Measurements from ENCODE around the gene DOCK2.

DNA sequence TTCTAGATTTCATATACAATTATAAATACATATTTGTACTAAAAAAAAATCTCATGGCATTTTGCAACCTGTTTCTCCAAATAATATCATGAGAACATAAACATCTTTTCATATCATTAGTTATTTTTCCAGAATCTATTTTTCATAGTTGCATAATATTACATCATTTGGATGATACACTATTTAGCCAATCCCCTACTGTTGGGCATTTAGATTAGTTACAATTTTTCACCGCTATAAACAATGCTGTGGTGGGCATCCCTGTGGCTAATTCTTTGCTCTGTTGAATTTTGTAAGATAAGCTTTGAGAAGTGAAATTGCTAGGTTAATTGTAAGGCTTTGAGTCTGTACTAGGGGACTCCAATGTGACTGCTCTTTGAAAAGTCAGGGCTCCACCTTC lies 466.4 kb downstream of the DOCK2 start:
- no peak for TF ChIP-seq ZNF394 (tag by site-specific recombination; IDR thresholded peaks at IDR 0.05; ENCODE audit: borderline replicate concordance)
- TF ChIP-seq, protein P1, sequence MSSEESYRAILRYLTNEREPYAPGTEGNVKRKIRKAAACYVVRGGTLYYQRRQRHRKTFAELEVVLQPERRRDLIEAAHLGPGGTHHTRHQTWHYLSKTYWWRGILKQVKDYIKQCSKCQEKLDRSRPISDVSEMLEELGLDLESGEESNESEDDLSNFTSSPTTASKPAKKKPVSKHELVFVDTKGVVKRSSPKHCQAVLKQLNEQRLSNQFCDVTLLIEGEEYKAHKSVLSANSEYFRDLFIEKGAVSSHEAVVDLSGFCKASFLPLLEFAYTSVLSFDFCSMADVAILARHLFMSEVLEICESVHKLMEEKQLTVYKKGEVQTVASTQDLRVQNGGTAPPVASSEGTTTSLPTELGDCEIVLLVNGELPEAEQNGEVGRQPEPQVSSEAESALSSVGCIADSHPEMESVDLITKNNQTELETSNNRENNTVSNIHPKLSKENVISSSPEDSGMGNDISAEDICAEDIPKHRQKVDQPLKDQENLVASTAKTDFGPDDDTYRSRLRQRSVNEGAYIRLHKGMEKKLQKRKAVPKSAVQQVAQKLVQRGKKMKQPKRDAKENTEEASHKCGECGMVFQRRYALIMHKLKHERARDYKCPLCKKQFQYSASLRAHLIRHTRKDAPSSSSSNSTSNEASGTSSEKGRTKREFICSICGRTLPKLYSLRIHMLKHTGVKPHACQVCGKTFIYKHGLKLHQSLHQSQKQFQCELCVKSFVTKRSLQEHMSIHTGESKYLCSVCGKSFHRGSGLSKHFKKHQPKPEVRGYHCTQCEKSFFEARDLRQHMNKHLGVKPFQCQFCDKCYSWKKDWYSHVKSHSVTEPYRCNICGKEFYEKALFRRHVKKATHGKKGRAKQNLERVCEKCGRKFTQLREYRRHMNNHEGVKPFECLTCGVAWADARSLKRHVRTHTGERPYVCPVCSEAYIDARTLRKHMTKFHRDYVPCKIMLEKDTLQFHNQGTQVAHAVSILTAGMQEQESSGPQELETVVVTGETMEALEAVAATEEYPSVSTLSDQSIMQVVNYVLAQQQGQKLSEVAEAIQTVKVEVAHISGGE (tag by site-specific recombination; conservative IDR thresholded peaks at IDR 0.05; ENCODE audit: low read depth) = no peak
- TF ChIP-seq, protein P2, sequence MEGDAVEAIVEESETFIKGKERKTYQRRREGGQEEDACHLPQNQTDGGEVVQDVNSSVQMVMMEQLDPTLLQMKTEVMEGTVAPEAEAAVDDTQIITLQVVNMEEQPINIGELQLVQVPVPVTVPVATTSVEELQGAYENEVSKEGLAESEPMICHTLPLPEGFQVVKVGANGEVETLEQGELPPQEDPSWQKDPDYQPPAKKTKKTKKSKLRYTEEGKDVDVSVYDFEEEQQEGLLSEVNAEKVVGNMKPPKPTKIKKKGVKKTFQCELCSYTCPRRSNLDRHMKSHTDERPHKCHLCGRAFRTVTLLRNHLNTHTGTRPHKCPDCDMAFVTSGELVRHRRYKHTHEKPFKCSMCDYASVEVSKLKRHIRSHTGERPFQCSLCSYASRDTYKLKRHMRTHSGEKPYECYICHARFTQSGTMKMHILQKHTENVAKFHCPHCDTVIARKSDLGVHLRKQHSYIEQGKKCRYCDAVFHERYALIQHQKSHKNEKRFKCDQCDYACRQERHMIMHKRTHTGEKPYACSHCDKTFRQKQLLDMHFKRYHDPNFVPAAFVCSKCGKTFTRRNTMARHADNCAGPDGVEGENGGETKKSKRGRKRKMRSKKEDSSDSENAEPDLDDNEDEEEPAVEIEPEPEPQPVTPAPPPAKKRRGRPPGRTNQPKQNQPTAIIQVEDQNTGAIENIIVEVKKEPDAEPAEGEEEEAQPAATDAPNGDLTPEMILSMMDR (tag by site-specific recombination; IDR thresholded peaks at IDR 0.05) = no peak
- TF ChIP-seq, protein P3, sequence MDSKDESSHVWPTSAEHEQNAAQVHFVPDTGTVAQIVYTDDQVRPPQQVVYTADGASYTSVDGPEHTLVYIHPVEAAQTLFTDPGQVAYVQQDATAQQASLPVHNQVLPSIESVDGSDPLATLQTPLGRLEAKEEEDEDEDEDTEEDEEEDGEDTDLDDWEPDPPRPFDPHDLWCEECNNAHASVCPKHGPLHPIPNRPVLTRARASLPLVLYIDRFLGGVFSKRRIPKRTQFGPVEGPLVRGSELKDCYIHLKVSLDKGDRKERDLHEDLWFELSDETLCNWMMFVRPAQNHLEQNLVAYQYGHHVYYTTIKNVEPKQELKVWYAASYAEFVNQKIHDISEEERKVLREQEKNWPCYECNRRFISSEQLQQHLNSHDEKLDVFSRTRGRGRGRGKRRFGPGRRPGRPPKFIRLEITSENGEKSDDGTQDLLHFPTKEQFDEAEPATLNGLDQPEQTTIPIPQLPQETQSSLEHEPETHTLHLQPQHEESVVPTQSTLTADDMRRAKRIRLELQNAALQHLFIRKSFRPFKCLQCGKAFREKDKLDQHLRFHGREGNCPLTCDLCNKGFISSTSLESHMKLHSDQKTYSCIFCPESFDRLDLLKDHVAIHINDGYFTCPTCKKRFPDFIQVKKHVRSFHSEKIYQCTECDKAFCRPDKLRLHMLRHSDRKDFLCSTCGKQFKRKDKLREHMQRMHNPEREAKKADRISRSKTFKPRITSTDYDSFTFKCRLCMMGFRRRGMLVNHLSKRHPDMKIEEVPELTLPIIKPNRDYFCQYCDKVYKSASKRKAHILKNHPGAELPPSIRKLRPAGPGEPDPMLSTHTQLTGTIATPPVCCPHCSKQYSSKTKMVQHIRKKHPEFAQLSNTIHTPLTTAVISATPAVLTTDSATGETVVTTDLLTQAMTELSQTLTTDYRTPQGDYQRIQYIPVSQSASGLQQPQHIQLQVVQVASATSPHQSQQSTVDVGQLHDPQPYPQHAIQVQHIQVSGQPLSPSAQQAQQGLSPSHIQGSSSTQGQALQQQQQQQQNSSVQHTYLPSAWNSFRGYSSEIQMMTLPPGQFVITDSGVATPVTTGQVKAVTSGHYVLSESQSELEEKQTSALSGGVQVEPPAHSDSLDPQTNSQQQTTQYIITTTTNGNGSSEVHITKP (tag by site-specific recombination; IDR thresholded peaks at IDR 0.05) = no peak
- TF ChIP-seq ZFP3 (tag by site-specific recombination; IDR thresholded peaks at IDR 0.05; ENCODE audit: low read depth) = no peak
- no peak for TF ChIP-seq ZBTB8A (tag by site-specific recombination; IDR thresholded peaks at IDR 0.05)
- TF ChIP-seq, protein P4, sequence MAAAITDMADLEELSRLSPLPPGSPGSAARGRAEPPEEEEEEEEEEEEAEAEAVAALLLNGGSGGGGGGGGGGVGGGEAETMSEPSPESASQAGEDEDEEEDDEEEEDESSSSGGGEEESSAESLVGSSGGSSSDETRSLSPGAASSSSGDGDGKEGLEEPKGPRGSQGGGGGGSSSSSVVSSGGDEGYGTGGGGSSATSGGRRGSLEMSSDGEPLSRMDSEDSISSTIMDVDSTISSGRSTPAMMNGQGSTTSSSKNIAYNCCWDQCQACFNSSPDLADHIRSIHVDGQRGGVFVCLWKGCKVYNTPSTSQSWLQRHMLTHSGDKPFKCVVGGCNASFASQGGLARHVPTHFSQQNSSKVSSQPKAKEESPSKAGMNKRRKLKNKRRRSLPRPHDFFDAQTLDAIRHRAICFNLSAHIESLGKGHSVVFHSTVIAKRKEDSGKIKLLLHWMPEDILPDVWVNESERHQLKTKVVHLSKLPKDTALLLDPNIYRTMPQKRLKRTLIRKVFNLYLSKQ (tag by site-specific recombination; IDR thresholded peaks at IDR 0.05; ENCODE audit: borderline replicate concordance) = no peak
- no peak for TF ChIP-seq KLF16 (tag by site-specific recombination; IDR thresholded peaks at IDR 0.05)
- TF ChIP-seq TCF7L2 (IDR thresholded peaks at IDR 0.05; ENCODE audit: borderline replicate concordance, low read depth, low read length) = no peak
- no peak for TF ChIP-seq ZNF76 (tag by site-specific recombination; IDR thresholded peaks at IDR 0.05; ENCODE audit: borderline replicate concordance, low read depth)
- no peak for TF ChIP-seq ZSCAN30 (tag by site-specific recombination; IDR thresholded peaks at IDR 0.05)
- TF ChIP-seq, protein P5, sequence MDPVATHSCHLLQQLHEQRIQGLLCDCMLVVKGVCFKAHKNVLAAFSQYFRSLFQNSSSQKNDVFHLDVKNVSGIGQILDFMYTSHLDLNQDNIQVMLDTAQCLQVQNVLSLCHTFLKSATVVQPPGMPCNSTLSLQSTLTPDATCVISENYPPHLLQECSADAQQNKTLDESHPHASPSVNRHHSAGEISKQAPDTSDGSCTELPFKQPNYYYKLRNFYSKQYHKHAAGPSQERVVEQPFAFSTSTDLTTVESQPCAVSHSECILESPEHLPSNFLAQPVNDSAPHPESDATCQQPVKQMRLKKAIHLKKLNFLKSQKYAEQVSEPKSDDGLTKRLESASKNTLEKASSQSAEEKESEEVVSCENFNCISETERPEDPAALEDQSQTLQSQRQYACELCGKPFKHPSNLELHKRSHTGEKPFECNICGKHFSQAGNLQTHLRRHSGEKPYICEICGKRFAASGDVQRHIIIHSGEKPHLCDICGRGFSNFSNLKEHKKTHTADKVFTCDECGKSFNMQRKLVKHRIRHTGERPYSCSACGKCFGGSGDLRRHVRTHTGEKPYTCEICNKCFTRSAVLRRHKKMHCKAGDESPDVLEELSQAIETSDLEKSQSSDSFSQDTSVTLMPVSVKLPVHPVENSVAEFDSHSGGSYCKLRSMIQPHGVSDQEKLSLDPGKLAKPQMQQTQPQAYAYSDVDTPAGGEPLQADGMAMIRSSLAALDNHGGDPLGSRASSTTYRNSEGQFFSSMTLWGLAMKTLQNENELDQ (tag by site-specific recombination; IDR thresholded peaks at IDR 0.05; ENCODE audit: low read depth) = no peak

Measured in HEK293 (cell line).